ENCODE data around the gene FKBP10.

Gene FKBP10

GRCh38 chr17:41784207-41784744 lies 28.5 kb upstream of the FKBP10 start:
- no peak for DNase-seq

- no peak for DNase-seq
Measured at GRCh38 chr17:41785091-41785858, 27.5 kb upstream of the FKBP10 start.

GRCh38 chr17:41785859-41786226 lies 27.0 kb upstream of the FKBP10 start:
- no peak for DNase-seq

- DNase-seq: peak; percentile 93
Measured at GRCh38 chr17:41786227-41787020, 26.4 kb upstream of the FKBP10 start, which contains the start of gene JUP. TSS of gene JUP (minus strand) at chr17:41786711. CDS start at chr17:41771854, 14,857 bp downstream.

- DNase-seq: no peak
Measured at GRCh38 chr17:41787021-41787418, 25.8 kb upstream of the FKBP10 start.

GRCh38 chr17:41792845-41793783 lies 19.7 kb upstream of the FKBP10 start:
- no peak for DNase-seq

- DNase-seq: no peak
Measured at GRCh38 chr17:41793784-41794539, 18.8 kb upstream of the FKBP10 start.

GRCh38 chr17:41794540-41794975 lies 18.2 kb upstream of the FKBP10 start:
- DNase-seq: no peak

- no peak for DNase-seq
Measured at GRCh38 chr17:41796121-41796895, 16.5 kb upstream of the FKBP10 start.

- no peak for DNase-seq
Measured at GRCh38 chr17:41797377-41797776, 15.4 kb upstream of the FKBP10 start.

GRCh38 chr17:41799366-41799765 lies 13.4 kb upstream of the FKBP10 start:
- DNase-seq: no peak

GRCh38 chr17:41800601-41801373 lies 12.0 kb upstream of the FKBP10 start:
- DNase-seq: no peak

- DNase-seq: peak; percentile 90
Measured at GRCh38 chr17:41801374-41802271, 11.2 kb upstream of the FKBP10 start.

GRCh38 chr17:41803049-41804020 lies 9.5 kb upstream of the FKBP10 start:
- DNase-seq: no peak

GRCh38 chr17:41806685-41807445 lies 5.9 kb upstream of the FKBP10 start:
- DNase-seq: no peak

- no peak for DNase-seq
Measured at GRCh38 chr17:41810659-41811548, 1.9 kb upstream of the FKBP10 start.

Data from activated CD8-positive, alpha-beta memory T cell treated with anti-CD3 and anti-CD28 coated beads for 24 hours (primary cell).